H1 (cell line): ENCODE measurements around the gene AGTR1.

ENCODE experiments used
- RBBP5 ChIP-seq: IDR thresholded peaks from 2 replicates; pipeline ENCODE4 v1.7.1; 2012; ENCODE audit warnings: low read depth, mild to moderate bottlenecking, inconsistent platforms, low read length, moderate library complexity, borderline replicate concordance
- RNF2 ChIP-seq: fragments of 200-900, 300-1000 bp; sonication (generic); IDR thresholded peaks from 2 replicates; pipeline ENCODE4 v1.7.1; 2016; ENCODE audit warnings: borderline replicate concordance, low read depth, mild to moderate bottlenecking, antibody characterized with exemption, low read length; ENCODE audit not compliant: poor library complexity, severe bottlenecking; ENCODE audit errors: missing control alignments
- SIN3A ChIP-seq, 2 experiments: IDR thresholded peaks in 1 of 2; conservative IDR thresholded peaks in 1 of 2; 2 replicates each; pipeline ENCODE4 v1.6.1; 2011 to 2012; ENCODE audit warnings: low read length in 2 of 2, improper control_type of control experiment in 1 of 2, low read depth in 1 of 2, mild to moderate bottlenecking in 1 of 2
- SP1 ChIP-seq: IDR thresholded peaks from 2 replicates; pipeline ENCODE4 v1.6.1; 2011; ENCODE audit warnings: low read depth, low read length

GRCh38 chr3:148763156-148763680 lies 65.5 kb downstream of the AGTR1 start:
- TF ChIP-seq SP1 (no peak), SIN3A (conservative IDR thresholded peaks at IDR 0.05 in 1 of 2, IDR thresholded peaks at IDR 0.05 in 1 of 2; ENCODE audit: low read depth in 1 of 2, low read length in 2 of 2) (no peak), RNF2 (no peak), RBBP5 (no peak)
